NCI-H1694 (cell line): ENCODE data around the gene ALDH1B1.

Experiments
- DNase-seq: peaks from one replicate; lab custom pipeline; 2025; lab: John Stamatoyannopoulos, UW

ALDH1B1 gene

GRCh38 chr9:38392235-38393127 is at the start of gene ALDH1B1:
TSS of gene ALDH1B1 (plus strand) at chr9:38392702. CDS start at chr9:38395749, 3,047 bp downstream.
- peak; percentile 24 for DNase-seq

GRCh38 chr9:38343037-38343436 is 49.5 kb upstream of the ALDH1B1 start:
- no peak for DNase-seq

GRCh38 chr9:38343552-38343951 is 49.0 kb upstream of the ALDH1B1 start:
- no peak for DNase-seq

GRCh38 chr9:38344566-38345324 is 47.8 kb upstream of the ALDH1B1 start:
- no peak for DNase-seq

GRCh38 chr9:38345851-38346755 is 46.4 kb upstream of the ALDH1B1 start:
- no peak for DNase-seq

GRCh38 chr9:38346811-38347210 is 45.7 kb upstream of the ALDH1B1 start:
- DNase-seq: no peak

GRCh38 chr9:38347271-38347671 is 45.2 kb upstream of the ALDH1B1 start:
- no peak for DNase-seq

- DNase-seq: no peak
Measured at GRCh38 chr9:38347946-38348345, 44.6 kb upstream of the ALDH1B1 start.

- DNase-seq: no peak
Measured at GRCh38 chr9:38350529-38350928, 42.0 kb upstream of the ALDH1B1 start.

- no peak for DNase-seq
Measured at GRCh38 chr9:38352530-38353328, 39.8 kb upstream of the ALDH1B1 start.

- no peak for DNase-seq
Measured at GRCh38 chr9:38355115-38355514, 37.4 kb upstream of the ALDH1B1 start.

- DNase-seq: no peak
Measured at GRCh38 chr9:38355517-38356120, 36.9 kb upstream of the ALDH1B1 start.

- no peak for DNase-seq
Measured at GRCh38 chr9:38356851-38357250, 35.7 kb upstream of the ALDH1B1 start.

GRCh38 chr9:38357350-38358114 is 35.0 kb upstream of the ALDH1B1 start:
- no peak for DNase-seq

GRCh38 chr9:38358390-38359296 is 33.9 kb upstream of the ALDH1B1 start:
- no peak for DNase-seq

GRCh38 chr9:38359297-38359653 is 33.2 kb upstream of the ALDH1B1 start:
- no peak for DNase-seq

- no peak for DNase-seq
Measured at GRCh38 chr9:38359689-38360385, 32.7 kb upstream of the ALDH1B1 start.

GRCh38 chr9:38360839-38361472 is 31.5 kb upstream of the ALDH1B1 start:
- DNase-seq: no peak
